ENCODE measurements around the gene LRRC27.
"Not testable (repeated sequence)": the region's sequence is repeated elsewhere in the genome, so short reads cannot be mapped to it uniquely, and the experiment has no call there.

Gene LRRC27

DNA sequence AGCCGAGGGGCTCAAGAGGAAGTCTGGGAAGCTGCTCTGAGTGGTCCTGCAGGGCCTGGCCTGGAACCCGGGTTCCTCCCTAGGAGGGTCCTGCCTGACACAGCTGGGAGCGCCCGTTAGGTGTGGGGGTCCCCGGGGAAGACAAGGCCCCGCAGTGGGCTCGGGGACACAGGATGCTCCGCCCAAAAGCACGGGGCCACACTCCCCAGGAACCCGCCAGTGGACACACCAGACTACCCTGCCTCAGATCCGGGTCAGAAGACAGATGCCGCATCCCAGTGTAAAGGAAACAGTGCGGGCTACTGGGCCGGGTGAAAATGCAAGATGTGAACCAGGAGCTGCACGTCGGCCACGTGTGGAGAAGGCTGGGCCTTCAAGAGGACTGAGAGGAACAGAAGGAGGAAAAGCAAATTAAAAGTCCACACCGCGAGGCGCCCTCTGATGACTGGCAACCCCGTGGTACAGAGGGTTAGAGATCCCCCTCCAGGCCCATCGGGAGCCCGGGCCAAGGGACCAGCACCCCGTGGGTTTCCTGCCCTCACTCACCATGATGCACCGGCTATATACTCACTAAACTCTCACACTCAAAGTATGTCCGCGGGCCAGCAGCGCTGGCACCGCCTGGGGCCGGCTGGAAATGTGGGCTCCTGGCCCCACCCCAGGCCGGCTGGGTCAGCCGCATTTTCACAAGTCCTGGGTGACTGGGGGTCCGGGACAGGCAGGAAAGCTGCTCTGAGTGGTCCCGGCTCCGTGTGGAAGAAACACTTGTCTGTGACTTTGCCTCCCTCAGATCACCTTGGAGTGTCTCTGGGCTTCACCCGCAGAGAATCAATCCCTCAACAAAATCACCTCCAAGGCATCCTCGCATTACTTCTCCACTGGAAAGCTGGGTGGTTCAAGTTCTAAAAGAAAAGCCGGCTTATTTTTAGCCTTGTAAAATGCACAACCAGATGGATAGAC, 30.3 kb upstream of the LRRC27 start:
- no peak for DNase-seq

DNA sequence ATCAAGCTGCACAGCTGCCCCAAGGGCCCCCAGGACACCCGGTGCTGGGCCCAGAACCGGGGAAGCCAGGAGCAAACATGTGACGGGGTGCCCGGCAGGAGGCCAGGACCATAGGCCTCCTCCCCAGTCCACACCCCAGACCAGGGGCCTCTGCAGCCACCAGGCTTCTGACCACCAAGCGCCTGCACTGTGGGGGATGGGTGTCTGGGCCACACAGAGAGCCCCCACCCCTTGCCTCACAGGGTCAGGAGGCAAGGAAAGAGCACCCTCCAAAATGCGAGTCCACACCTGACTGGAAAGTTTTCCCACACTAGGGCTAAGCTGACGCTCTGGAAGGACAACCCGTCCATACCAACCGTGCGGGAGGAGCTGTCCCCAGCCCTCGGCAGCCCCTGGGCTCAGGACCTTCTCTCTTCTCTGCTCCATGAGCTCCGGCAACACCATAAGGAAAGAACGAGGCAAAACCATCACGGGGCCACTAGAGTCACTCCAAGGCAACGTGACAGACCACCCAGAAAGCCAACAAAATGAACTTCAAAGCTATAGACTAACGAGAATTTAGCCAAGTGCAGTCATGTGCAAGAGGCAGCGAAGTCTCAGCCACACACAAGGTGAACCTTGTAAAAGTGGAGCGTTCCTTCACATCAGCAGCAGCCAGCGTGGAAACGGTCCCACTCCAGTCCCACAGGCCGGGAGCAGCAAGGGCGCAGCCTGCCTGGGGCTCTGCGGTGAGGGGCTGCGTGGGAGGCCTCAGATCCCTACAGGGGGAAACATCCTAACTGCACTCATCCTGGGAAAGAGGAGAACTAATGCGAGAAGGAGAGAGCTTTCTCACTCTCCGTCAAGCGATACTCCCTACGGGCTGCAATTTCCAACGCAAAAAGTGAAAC, 29.3 kb upstream of the LRRC27 start:
- DNase-seq: no peak

DNA sequence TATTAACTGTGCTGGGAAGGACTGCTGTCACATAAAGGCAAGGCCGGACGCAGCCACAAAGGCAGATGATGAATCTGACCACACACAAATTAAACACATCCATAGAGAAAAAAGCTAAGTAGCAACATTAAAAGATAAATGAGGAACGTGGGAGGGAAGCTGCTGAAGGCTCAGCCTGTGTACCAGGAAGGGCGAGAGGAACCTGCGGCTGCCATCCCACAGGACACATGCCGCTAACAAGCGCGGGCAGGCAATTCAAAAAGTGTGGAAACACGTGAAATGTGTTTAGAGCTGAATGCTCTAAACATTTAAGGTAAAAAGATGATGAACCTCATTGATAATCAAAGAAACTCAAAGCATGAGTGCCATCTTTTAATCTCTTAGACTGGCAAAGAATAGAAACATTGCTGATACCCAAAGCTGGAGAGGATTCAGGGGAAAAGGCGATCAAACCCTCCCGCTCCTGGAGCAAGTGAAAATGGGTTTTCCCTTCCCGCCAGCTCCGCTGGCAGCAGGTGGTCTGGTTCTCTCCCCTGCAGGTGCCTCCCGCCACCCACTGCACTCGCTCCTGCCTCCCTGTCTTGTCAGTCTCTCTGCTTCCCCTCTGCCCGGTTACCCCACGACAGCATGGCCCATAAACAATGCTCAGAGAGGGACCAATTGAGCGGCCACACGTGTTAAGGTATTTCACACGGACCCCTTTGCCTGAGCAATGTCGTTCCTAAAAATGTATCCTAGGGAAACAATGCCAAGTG, 28.5 kb upstream of the LRRC27 start:
- no peak for DNase-seq

- no peak for DNase-seq
Measured at GRCh38 chr10:132304756-132305509, 27.1 kb upstream of the LRRC27 start.

GRCh38 chr10:132305654-132306342, 26.2 kb upstream of the LRRC27 start:
- no peak for DNase-seq

DNA sequence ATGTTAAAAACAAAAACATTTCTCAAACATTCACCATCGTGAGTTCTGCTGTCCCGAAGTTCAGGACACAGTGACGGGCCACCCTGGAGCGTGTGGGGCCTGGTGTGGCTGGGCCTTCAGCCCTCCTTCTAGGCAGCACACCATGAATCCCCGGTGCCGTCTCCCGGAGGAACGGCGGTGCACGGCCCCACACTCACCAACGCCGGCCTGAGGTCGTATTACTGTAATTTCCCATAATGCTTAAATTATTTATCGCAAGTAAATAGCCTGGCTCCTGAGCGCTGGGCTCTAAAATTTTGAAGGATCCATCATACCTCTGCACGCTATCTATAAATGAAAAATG, 25.7 kb upstream of the LRRC27 start:
- DNase-seq: no peak

DNA sequence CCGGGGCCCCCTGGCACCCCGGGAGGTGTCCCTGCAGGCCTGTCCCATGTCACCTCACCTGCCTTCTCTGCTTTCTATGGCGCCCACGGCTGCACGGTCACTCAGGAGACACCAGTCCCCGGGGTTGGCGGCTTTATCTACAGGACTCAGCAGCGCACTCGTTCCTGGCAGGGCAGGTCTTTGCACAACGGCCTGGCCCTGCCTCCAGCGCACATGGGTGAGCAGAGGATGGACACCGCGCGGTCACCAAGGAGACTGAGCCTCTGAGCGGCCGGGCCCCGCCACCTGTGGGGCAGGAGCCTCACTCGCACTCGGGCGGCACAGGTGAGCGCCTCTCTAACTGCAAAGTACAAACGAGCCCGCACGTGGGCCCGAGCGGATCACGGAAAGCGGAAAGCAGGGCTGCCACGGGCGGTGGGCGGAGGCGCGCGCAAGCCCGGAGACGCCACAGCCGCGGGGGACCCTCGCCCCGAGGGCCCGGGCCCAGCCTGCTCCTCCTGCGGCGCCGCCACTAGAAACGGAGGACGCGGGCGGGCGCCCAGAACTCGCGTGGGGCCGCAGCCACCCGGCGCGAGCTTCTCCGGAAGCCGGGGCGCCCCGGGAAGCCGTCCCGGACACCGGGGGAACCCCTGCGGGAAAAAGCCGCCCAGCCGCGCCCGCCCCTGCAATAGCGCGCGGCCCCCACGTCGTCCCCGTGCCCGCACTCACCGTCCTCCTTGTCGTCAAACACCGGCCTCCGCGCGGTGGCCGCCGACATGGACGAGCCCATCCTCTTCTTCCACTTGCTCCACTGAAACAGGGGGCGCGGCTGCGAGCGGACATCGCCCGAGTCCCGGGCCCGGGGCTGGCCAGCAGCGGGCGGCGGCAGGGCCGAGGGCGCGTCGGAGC, 24.9 kb upstream of the LRRC27 start:
- DNase-seq: peak; percentile 30

GRCh38 chr10:132307823-132308586, 24.0 kb upstream of the LRRC27 start, which contains the start of gene STK32C:
STK32C (minus strand) TSS chr10:132307950; CDS start chr10:132307833, 117 bp downstream.
- DNase-seq: peak; percentile 92

DNA sequence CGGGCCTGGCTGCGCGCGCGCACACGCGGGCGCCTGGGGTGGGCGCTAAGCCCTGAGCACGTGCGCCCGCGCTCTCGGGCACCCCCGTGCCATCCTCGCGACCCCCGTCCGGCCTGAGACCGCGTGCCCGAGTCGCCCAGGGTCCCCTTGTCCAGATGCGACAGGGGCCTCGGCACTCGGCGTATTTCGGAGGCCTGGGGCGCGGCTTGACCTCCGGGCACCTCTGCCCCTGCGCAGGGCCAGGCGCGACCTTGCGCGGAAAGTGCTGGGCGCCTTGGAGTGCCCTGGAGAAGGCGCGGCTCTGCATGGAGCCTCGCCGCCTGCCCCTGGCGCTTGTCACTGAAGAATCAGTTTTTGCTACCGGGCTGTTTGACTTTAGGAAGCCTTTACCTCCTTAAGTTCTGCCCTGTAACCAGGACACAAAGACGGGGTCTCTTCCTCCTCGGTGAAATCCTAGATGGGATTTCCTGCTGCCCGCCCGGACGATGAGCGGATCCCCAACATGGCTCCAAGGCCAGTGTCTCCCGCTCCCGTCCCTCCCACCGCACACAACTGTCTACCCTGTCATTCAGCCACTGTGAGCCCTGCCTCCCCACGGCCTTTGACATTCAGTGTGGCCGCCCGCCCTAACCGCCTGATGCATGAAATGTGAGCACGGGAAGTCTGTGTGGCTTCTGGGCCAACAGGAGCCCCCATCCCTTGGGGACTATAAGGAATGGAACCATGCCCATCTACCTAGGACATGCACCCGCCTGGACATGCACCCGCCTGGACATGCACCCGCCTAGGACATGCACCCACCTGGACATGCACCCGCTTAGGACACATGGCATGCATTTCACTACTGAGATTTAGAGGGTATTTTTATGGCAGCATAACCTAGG, 23.2 kb upstream of the LRRC27 start:
- no peak for DNase-seq

GRCh38 chr10:132309471-132309865, 22.5 kb upstream of the LRRC27 start:
- no peak for DNase-seq

GRCh38 chr10:132309879-132310591, 22.0 kb upstream of the LRRC27 start:
- DNase-seq: no peak

GRCh38 chr10:132310701-132311337, 21.2 kb upstream of the LRRC27 start:
- no peak for DNase-seq

GRCh38 chr10:132311338-132311939, 20.6 kb upstream of the LRRC27 start:
- DNase-seq: no peak

- DNase-seq: no peak
Measured at GRCh38 chr10:132313305-132313704, 18.7 kb upstream of the LRRC27 start.

DNA sequence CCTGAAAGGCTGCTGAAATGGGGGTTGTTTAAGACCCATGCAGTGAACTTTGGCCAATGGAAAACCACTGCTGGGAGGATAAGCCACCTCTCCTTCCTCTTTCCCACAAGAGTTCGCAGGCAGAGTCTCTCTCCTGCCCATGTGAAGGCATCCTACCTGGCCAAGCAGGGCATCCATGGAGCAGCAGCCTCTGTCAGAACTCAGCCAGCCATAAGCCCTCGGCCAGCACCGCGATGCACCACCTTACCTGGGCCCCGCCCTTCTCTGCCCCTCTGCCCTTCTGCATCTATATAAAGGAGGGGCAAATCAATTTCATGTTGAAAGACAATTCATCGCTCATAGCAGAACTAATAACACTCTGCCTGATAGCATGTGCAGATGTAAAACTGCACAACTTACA, 18.1 kb upstream of the LRRC27 start:
- no peak for DNase-seq

DNA sequence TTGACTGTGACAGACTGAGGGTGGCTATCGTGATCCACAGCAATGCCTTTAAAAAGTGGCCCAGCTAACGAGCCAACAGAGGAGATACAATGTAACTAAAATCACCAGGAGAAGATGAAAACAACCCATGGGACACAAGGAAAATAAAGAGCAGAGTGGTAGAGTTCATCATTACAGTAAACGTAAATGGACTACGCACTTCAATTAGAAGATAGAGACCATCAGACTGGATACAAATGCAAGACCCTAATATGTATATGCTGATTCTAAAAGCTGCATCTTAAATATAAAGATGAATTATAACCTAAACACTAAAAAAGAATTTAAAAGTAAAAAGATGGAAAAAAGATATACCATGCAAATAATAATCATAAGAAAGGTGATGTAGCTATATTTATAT, 17.7 kb upstream of the LRRC27 start:
- no peak for DNase-seq

GRCh38 chr10:132314881-132315280, 17.1 kb upstream of the LRRC27 start:
- DNase-seq: not testable (repeated sequence)
